Suprapubic skin (tissue), 3 donors: ENCODE results near the gene ITPRIP.

Experiments used
- CTCF ChIP-seq, 2 donors: fragments of 200-600 bp in 1 of 2; fragments of 450-650 bp in 1 of 2; sonication (generic) in 1 of 2; IDR thresholded peaks; one replicate each; pipeline ENCODE4 v1.5.1; 2016 to 2019; ENCODE audit warnings: antibody characterized with exemption in 2 of 2, mild to moderate bottlenecking in 1 of 2, moderate library complexity in 1 of 2
- POLR2AphosphoS5 ChIP-seq, 3 donors: sonication (generic); formaldehyde crosslinking; IDR thresholded peaks; one replicate each; pipeline ENCODE4 v1.6.1; 2017; ENCODE audit warnings: antibody characterized with exemption in 3 of 3

- TF ChIP-seq CTCF (IDR thresholded peaks at IDR 0.05) = no peak
- TF ChIP-seq POLR2AphosphoS5 (IDR thresholded peaks at IDR 0.05) = no peak
These were observed 4.4 kb downstream of the ITPRIP start for GRCh38 chr10:104333728-104334373.
